HG02588 (cell line): Measurements from ENCODE around the gene PYGO2.

ENCODE experiments used
- ATAC-seq: cut with Tn5 transposase; IDR thresholded peaks from one replicate; pipeline ENCODE4 v1.9.1; 2021; ENCODE audit warnings: mild to moderate bottlenecking, moderate library complexity; ENCODE audit not compliant: unreplicated experiment

The PYGO2 gene

GRCh38 chr1:154945962-154946850 lies 15.4 kb downstream of the PYGO2 start:
- no peak for ATAC-seq

GRCh38 chr1:154945160-154945961 lies 16.2 kb downstream of the PYGO2 start:
- ATAC-seq = no peak

GRCh38 chr1:154944401-154945159 lies 17.0 kb downstream of the PYGO2 start:
- ATAC-seq = no peak

- ATAC-seq = no peak
Observed at GRCh38 chr1:154943649-154944400, 17.8 kb downstream of the PYGO2 start.

- no peak for ATAC-seq
Observed at GRCh38 chr1:154941333-154942013, 20.1 kb downstream of the PYGO2 start.

- no peak for ATAC-seq
Observed at GRCh38 chr1:154940651-154941194, 20.9 kb downstream of the PYGO2 start.

GRCh38 chr1:154940213-154940560 lies 21.4 kb downstream of the PYGO2 start:
- ATAC-seq = no peak

- ATAC-seq = no peak
Observed at GRCh38 chr1:154938604-154939399, 22.8 kb downstream of the PYGO2 start.

GRCh38 chr1:154937988-154938386 lies 23.6 kb downstream of the PYGO2 start:
- no peak for ATAC-seq

- peak; percentile 49 for ATAC-seq
Observed at GRCh38 chr1:154937085-154937987, 24.2 kb downstream of the PYGO2 start.

GRCh38 chr1:154936555-154937084 lies 25.0 kb downstream of the PYGO2 start, which contains the start of gene PMVK:
TSS of gene PMVK (minus strand) at chr1:154936719. CDS start at chr1:154936685, 34 bp downstream.
- ATAC-seq = peak; percentile 69

- ATAC-seq = no peak
Observed at GRCh38 chr1:154935749-154936554, 25.6 kb downstream of the PYGO2 start.

- no peak for ATAC-seq
Observed at GRCh38 chr1:154934358-154934948, 27.1 kb downstream of the PYGO2 start.

GRCh38 chr1:154931940-154932487 lies 29.6 kb downstream of the PYGO2 start:
- ATAC-seq = no peak

- no peak for ATAC-seq
Observed at GRCh38 chr1:154926201-154926600, 35.4 kb downstream of the PYGO2 start.
